VCaP (cell line): ENCODE measurements around the gene KCTD20.

Source experiments
- H3K27ac ChIP-seq: fragments of 450-650 bp; 2 replicates; pipeline ENCODE4 v1.5.1; 2017
- TF ChIP-seq, protein P1 (sequence below): fragments of 450-650 bp; conservative IDR thresholded peaks from 2 replicates; pipeline ENCODE4 v1.5.1; 2017; ENCODE audit warnings: mild to moderate bottlenecking, moderate library complexity

The KCTD20 gene

DNA sequence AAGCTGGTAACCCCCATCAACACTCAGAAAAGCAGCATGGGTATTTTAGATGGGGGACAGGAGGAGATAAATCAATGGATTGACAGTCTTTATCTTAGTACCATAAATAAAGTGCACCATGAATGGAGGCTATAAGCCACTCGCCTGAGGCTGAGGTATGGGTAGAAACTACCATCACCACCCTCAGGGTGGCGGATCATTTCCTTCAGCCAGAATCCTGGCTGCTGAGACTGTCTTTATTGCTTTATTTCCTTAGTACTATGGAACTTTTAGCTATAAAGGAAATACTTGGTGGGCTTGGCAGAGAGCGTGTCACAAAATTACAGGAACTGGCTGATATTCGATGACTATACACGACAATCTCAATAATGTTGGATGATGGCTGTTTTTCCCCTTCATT lies 52.3 kb downstream of the KCTD20 start:
- TF ChIP-seq, protein P1, sequence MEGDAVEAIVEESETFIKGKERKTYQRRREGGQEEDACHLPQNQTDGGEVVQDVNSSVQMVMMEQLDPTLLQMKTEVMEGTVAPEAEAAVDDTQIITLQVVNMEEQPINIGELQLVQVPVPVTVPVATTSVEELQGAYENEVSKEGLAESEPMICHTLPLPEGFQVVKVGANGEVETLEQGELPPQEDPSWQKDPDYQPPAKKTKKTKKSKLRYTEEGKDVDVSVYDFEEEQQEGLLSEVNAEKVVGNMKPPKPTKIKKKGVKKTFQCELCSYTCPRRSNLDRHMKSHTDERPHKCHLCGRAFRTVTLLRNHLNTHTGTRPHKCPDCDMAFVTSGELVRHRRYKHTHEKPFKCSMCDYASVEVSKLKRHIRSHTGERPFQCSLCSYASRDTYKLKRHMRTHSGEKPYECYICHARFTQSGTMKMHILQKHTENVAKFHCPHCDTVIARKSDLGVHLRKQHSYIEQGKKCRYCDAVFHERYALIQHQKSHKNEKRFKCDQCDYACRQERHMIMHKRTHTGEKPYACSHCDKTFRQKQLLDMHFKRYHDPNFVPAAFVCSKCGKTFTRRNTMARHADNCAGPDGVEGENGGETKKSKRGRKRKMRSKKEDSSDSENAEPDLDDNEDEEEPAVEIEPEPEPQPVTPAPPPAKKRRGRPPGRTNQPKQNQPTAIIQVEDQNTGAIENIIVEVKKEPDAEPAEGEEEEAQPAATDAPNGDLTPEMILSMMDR: no peak
- no peak overlapping the region for H3K27ac ChIP-seq

DNA sequence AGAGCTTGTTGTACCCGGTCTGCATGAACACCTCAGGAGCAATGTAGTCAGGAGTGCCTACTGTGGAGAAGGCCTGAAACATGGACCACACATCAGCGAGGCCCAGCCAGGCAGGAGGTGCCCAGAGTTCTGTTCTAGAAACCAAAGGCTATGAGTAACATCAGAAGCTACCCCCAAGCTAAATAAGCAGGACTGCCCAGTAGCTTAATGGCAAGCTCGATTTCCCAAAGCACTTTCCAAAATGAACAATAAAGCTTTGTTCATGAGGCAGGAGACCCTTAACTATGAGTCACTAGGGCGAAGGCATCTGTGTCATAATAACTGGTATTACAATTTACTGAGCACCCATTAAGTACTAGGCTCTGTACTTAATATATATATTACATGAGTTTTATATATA lies 57.1 kb downstream of the KCTD20 start:
- TF ChIP-seq, protein P1: no peak
- H3K27ac ChIP-seq: no peak overlapping the region

DNA sequence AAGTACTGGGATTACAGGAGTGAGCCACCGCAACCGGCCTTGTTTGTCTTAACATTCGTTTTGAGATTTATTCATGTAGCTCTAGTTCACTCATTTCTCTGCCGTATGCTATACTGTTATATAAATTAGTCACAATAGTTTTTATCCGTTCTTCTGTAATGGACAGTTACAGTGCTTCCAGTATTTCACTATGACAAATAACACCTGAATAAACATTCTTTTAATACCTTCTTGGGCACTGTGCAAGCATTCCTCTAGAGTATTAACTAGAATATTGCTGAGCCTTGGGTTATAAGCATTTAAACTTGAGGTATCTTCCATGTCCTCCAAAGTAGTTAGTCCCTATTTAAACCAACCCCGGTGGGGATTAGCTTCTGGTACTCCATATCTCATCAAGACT lies 58.9 kb downstream of the KCTD20 start:
- TF ChIP-seq, protein P1: no peak
- no peak overlapping the region for H3K27ac ChIP-seq

DNA sequence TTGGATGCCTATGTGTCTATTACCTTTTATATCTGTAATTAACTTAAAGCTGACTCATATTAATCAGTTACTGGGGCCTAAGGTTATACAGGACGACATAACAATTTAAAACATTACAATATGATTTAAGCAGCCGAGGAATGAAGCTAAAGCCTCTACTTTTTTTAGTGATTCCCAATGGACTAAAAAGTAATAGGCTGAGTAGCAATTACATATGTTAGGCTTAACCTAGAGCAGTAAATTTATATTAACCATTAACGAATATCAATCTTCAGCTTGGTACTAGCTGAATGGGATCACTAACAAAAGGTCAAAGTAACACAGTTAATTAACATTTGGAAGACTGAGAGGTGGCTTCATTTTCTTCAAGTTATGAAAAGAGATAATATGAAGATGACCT lies 61.4 kb downstream of the KCTD20 start:
- TF ChIP-seq, protein P1: no peak
- H3K27ac ChIP-seq: no peak overlapping the region

DNA sequence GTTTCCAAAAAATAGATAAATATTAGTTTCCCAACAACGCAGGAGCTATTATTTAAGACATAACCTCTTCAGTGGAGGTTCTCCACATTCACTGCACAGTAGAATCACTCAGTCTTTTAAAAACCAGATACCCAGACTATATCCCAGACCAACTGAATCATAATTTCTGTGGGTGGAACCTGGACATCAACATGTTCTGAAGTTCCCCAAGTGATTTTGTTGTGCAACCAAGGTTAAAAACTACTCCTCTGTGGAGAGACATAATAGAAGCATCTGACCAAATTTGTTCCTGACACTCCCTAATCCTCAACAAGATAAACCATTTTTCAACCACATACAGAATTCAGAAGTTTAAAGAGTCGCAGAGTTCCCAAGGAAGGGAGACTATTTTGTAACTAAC lies 62.2 kb downstream of the KCTD20 start:
- TF ChIP-seq, protein P1: no peak
- H3K27ac ChIP-seq: no peak overlapping the region

DNA sequence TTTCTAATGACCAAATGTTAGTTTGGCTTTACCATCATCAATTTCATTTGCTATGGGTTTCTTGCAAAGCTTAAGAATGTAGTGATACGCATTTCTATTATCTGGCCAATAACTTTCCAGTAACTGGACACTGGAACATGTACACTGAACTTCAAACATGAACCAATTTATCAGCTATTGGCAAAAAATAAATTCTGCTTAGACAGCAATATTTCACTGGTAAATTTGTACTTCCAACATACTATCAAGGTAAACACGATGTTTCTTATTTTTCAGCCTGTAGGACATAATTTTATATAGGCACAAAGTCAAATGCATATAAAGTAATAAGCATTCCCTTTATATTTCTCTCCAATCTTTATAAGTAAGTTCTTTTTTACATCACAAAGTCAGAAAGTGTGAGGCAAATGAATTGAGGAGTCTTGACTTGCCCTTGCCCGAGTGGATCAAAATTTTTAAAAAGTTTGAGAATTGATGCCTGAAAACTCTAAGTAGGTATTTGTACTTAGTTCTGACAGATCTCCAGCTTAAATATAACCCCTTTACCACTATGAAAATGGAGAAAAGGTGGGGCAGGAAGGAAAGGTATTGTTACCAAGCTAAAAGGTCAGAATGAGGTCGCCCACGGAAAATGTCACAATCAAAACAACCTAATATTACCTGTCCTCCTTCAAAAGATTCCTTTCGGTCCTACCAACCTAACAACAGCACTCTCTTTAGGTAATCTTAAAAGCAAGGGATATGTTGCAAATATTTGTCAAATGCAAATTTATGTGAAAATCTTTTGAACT lies 63.1 kb downstream of the KCTD20 start:
- no peak overlapping the region for H3K27ac ChIP-seq
- TF ChIP-seq, protein P1: no peak

DNA sequence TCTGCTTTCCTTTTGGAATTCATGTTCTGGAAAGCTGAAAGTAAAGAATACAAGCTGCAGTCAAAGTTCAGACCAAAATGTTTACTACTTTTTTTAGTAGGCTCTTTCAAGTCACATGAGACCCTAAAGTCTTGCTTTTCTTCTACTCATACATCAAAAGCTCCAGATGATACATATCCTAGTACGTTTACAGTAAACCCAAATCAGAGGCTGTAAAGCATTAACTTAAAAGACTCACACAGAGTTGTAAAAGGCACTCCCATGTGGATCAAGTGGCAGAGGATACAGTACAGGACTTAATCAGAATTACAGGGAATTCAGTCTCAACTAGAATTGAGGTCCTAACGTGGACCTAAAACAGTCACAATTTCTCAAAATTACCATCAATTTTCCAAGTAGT lies 63.8 kb downstream of the KCTD20 start:
- H3K27ac ChIP-seq: no peak overlapping the region
- TF ChIP-seq, protein P1: no peak
